NCI-H1694 (cell line): ENCODE measurements around the gene CEP19.

Experiments
- DNase-seq: peaks from one replicate; lab custom pipeline; 2025; lab: John Stamatoyannopoulos, UW

The CEP19 gene

DNA sequence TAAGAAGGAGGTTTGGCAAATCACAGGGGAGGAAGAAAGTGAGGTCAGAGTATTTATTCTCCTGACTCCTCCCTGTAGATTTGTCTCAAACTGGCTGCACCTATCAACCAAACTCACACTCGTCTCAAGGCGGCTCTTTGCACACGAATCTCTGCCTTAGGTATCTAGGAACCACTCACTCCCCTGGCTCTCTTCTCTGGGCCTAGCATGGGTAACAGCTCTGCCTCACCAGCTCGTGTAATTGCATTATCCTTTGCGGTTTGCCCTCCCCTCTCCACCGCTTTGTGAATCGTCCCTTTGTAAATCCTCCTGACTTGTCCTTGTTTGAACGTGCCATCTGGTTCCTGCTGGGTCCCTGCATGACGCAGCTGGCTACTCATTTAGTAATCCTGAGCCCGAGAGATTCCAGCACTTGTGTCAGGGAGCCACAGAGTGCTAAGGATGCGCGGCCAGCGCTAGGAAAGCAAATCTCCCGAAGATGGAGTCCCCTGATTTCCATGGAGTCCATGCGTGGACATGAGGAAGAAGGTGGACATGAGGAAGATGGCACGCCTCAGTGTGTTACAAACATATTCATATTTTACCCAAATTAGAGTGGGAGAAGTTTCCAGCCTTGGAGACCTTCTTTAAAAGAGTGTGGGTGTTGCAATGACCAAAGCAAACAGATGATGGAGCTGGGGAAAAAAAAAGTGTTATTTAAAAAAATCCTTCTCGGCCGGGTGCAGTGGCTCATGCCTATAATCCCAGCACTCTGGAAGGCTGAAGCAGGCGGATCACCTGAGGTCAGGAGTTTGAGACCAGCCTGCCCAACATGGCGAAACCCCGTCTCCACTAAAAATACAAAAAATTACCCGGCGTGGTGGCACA lies 45.8 kb downstream of the CEP19 start:
- DNase-seq = peak; percentile 96

DNA sequence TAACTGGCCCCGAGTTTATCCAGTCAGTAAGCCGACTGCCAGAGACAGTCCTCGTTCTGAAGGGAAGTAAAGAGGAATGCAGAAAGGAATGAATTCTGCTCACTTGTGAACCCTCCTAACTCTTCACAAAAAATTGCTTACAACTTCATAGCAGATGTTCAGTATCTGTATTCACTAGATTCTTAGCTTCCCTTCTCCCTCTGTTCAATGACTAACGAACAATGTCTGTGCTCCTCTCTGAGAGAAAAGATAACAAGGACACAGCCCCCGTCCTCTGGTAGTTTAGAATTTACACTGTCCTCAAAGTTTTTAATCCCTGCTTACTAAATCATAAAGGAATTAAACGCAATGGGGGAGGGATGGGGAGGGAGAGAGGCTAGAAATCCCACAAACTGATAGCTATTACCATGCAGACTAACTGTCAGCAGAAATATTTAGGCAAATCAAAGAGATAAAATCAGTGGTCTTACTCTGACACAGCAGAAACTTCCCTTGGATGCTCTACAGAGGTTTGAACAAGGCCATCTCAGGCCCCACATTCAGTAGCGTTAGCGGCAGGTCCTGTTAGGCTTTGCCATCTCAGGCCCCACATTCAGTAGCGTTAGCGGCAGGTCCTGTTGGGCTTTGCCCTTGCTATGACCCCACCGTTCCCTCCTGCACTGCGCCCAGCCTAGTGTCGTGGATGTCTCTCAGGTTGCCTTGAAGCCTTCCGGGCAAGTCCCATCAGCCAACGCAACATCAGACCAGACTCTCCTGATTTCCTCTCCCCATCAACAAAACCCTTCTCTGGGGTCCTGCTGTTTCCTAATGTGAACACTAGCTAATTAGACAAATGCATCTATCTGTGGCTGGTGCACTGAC lies 49.1 kb downstream of the CEP19 start:
- no peak for DNase-seq

DNA sequence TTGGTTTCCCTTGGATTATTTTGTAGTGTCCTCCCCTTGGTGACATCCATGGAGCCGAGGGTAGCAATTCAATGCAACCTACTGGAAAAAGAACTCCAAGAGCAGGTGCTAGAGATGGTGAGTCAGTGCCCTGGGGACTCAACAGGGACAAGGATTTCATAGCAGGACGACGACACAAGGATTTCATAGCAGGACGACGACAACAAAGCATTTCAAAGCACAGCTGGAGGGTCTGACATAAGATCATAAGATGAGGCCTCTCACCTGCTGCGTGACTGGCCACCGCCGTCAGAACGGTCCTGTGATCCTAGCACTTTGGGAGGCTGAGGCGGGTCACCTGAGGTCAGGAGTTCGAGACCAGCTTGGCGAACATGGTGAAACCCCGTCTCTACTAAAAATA lies 50.0 kb downstream of the CEP19 start:
- no peak for DNase-seq

DNA sequence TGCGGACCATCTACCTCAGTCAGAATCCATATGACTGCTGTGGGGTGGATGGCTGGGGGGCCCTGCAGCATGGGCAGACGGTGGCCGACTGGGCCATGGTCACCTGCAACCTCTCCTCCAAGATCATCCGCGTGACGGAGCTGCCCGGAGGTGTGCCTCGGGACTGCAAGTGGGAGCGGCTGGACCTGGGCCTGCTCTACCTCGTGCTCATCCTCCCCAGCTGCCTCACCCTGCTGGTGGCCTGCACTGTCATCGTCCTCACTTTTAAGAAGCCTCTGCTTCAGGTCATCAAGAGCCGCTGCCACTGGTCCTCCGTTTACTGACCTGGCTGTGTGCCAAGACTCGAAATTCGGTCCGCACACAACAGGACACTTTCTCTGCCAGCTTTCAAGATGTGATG lies 50.6 kb downstream of the CEP19 start:
- DNase-seq = no peak

- no peak for DNase-seq
Measured at GRCh38 chr3:196660381-196661166, 51.5 kb downstream of the CEP19 start.

- no peak for DNase-seq
Measured at GRCh38 chr3:196659901-196660351, 52.1 kb downstream of the CEP19 start.
